Activated CD8-positive, alpha-beta memory T cell treated with anti-CD3 and anti-CD28 coated beads for 24 hours (primary cell): ENCODE results near the gene MRPS14.
"Not testable (repeated sequence)": the region's sequence is repeated elsewhere in the genome, so short reads cannot be mapped to it uniquely, and the experiment has no call there.

Source experiments
- DNase-seq: peaks from one replicate; pipeline ENCODE4 v3.0.0-alpha.2; 2020

Gene MRPS14

DNA sequence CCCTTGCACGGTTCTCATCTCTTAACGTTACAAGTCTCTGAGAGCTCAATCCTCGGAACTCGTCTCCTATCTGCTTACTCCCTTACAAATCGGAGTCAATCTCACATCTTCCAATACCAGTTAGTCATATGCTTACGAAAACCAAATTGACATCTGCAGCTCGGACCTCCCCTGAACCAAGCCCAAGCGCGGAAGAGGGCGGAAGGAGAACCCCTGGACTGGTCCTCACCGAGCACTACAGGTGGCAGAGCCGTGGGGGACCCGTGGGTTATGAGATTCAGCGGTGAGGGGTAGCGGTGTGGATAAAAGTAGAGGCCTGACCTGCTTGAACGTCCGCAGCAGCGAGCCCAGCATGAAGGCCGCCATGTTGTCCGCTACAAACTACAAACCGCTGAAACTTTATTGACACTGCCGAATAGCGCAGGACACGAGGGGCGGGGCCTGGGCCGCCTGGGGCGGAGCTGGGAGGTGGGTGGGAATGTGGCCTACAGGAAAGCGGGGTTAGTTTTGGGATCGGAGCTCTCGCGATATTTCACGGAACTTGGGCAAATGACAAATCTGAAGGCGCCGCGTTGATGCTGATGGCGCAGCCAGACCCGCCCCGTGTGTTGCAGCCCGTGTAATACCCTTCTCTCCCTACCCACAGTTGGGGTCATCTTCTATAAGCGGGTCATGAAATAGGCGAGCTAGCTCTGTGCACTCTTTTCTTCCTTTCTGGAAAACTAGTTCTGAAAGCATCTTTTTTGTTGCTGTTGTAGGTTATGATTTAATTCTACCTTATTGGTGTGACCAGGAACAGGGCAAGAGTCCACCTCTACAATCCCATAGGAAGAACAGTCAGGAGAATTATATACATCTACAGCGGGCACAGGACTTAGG is at the start of gene MRPS14:
MRPS14 (minus strand) TSS at position 383 of the 879 bp plus-strand sequence; CDS start at position 366, 17 bp downstream.
- DNase-seq = peak; percentile 99

- DNase-seq = no peak
These were observed 49.1 kb upstream of the MRPS14 start for GRCh38 chr1:175072099-175072951.

DNA sequence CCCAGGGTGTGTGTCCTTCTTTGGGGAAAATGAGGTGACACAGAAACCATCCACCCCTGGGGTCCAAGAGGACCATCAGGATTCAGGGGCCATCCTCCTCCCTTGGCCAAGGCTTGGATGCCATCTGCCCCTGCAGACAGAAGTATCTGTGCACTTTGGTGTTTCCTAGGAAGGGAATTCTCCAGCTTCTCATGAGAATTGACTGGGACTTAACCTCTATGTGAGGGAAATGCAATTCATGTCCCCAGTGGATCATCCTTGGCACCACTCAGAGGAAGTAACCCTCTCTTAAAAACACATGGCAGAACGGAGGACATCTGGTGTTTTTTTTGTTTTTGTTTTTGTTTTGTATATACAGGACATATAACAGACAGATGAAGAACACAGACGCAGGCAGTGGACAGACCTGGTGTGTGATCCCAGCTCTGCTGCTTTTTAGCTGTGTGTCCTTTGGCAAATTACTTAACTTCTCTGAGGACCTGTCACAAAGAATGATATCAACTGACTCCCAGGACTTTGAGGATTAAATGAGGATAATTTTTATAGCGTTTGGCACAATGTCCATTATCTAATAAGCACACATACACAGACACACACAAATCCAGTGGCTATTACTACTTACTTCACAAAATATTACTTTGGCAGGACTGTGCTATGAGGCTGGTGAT is 48.2 kb upstream of the MRPS14 start:
- DNase-seq = no peak

DNA sequence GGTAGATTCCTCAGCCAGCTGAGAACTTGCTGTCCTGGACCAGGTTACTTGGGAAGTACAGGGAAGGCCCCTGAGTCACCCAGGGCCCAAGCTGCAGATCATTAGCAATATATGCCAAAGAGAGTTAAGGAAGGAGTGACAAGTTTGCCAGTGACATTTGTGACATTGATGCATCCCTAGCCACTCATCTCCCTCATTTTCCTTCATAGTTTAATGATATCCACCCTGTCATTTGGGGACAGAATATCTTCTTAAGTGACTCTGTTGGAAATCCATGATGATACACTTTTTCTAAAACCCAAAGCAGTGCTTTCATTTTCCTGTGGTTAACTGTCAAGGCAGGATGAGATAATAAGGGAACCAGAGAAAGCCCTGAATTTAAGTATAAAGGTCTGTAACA is 47.6 kb upstream of the MRPS14 start:
- DNase-seq = no peak

DNA sequence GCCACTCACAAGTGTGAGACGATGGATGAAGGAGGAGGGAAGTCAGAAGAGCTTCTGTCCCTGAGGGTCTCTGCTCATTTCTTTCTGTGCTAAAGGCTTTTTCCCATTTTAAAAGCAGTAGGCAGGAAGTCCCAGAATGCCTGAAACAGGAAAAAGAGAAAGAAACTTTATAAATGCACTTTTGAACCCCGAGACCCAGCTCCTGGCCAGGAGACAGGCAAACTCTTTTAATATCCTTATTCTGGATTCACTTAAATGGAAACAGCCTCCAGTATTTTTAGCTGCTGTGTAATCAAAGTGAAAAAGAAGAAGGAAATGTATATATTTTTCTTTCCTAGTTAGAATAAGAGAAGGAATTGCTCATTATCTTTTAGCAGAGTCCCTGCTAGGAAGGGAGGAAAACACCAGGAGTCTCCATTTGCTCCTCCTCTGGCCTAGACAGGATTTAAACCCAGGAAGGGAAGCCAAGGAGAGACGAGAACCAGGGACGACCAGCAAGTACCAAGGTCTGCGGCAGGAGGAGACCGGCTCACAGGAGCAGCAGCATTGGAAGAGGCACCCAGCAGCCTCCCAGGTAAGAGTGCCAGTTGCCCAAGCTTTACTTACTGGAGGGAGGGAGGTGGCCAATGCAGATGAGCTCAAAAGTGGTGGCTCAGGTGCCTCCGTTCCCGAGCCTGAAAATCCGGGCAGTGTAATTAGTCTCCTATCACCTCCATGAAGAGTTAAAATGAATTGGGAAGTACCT is 44.3 kb upstream of the MRPS14 start, which contains the start of gene TNN:
TNN (plus strand) TSS at position 472 of the 745 bp plus-strand sequence. CDS start 9,586 bp downstream, outside the sequence.
- no peak for DNase-seq

GRCh38 chr1:175062858-175063257 is 39.6 kb upstream of the MRPS14 start:
- no peak for DNase-seq

DNA sequence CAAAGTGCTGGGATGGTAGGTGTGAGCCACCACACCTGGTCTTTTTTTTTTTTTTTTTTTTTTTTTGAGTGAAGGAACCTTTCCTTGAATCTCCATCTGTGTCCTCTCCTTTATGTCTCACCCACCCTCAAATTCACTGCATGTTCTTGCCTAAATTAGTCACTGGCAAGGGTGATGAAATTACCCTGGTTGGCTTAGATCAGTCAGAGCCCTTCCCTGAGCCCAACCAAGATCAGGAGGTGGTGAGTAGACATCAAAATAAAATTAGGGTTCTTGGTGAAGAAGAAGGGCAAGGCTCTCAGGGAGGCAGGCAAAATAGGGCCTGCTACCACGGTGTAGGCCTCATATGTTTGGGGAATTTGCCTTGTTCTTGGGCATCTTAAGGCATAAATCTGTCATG is 39.1 kb upstream of the MRPS14 start:
- DNase-seq = no peak

DNA sequence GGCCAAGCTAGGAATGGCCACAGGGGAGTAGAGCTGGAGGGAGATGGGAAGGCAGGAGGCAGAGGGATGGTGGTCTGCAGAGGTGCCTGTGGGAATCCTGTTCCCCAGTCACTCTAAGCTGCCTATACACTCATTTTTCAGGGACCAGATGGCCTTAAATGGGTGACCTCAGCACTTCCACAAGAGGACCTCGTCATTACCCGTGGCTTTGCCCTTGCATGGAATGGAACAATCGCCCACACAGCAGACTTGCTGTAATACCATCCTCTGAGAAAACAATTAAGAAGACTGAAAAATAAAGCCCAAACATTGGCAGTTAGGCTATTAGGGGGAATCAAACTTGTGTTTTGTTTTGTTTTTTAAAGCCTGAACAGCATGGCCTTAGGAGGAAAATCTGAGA is 31.5 kb upstream of the MRPS14 start:
- DNase-seq = no peak

DNA sequence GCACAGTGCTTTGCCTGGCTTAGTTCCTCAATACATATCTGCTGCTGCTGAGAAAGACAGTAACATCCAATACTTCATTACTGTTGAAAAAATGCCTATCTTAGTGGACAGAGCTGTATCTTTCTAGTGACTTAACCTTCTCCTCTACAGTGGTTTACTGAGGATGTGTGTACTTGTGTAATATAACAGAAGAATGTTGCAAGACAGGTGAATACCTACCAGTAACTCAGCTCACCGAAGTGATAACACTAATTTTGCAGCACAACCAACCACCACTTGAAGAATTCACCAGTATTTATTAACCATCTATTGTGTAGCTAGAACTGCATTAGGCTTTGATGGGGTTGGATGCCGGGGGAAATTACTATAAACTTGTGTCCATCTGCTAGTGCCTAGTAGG is 27.8 kb upstream of the MRPS14 start:
- no peak for DNase-seq

DNA sequence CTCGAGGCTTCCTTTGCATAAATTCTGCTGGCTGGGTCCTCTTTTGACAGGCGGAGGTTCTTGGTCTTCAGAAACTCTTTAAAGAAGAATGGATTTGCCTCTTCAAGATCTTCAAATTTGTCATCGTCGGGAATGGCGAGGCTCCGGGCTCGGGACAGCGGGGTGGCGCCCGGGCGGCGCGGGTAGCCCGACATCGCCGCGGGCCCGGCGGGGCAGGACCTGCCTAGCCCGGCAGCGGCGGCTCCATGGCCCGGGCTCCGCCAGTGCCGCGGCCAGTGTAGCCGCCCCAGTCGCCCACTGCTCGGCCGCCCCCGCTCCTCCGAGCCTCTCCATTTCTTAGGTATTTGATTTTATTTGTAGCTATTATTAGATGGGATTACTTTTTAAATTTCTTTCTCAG is 22.3 kb upstream of the MRPS14 start:
- no peak for DNase-seq

DNA sequence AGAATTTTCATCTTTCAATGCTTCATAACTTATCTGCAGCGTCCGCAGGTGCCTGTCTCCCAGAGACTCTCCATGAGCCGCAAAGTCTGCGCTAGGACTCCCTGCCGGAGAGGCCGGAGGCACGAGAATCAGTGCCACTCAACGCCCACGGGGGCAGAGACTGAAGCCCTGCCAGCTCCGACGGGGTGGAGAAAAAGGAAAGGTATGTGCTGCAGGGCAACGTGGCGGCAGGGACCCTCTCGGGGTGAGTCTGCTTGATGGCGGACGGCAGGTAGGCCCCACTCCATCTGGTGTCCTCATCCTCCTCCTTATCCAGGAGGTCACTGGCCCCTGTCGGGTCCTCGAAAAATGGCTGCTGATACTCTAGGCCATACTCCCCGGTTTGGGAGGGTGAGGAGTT is 21.9 kb upstream of the MRPS14 start:
- no peak for DNase-seq

GRCh38 chr1:175044591-175044990 is 21.4 kb upstream of the MRPS14 start:
- DNase-seq = not testable (repeated sequence)

DNA sequence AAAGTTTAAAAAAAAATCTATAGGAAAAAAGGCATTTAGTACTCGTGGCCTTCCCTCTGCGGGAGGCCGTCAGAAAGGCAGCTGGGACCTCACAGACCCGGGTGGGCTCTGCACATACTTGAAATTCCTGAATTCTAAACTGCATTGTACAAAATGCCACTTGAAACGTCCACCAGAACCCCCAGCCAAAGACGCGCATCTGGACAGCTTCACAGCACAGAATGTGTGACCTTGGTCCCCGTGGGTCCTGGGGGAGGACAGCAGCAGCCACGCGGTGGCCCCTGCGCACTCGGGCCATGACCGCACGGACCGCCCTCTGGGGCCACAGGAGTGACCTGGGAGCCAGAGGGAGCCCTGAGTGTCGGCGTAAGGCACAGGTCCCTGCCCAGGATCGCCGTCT is 20.6 kb upstream of the MRPS14 start:
- no peak for DNase-seq

DNA sequence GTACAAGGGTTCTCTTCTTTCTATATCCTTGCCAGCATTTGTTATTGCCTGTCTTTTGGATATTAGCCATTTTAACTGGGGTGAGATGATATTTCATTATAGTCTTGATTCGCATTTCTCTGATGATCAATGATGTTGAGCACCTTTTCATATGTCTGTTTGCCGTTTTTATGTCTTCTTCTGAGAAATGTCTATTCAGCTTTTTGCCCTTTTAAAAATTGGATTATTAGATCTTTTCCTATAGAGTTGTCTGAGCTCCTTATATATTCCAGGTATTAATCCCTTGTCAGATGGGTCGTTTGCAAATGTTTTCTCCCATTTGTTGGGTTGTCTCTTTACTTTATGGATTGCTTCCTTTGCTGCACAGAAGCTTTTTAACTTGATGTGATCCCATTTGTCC is 19.4 kb upstream of the MRPS14 start:
- DNase-seq = no peak

DNA sequence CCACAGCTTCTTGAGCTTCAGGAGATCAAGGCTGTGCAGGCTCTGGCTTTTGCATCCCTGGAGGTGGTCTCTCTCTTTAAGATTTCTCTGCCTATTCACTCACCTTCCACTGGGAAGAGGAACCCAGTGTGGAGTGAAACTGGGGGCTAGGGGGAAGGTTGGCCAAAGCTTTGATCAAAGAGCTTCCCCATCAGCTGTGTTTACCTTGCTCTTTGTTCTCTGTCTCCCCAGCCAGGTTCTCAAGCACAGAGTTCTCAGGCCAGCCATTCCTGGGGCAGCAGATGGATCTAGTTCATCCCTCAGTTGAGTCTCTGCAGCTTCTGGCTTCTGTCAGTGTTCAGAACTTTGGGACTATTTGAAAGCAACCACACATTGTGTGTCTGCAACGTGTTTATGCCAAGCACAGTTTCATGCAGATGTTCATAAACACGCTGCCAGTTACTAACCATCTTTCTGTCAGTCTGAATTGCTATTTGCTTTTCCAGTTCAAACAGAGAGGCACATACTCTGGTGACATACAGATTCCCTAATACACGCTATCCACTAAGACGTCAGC is 17.2 kb upstream of the MRPS14 start:
- DNase-seq = no peak

DNA sequence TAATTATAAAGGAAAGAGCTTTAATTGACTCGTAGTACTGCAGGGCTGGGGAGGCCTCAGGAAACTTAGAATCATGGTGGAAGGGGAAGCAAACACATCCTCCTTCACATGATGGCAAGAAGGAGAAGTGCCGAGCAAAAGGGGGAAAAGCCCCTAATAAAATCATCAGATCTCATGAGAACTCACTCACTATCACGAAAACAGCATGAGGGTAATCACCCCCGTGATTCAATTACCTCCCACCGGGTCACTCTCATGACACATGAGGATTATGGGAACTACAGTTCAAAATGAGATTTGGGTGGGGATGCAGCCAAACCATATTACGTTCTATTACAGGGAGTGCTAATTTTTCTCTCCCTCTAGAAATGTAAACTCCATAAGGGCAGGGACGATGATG is 14.2 kb upstream of the MRPS14 start:
- DNase-seq = no peak

- DNase-seq = no peak
These were observed 13.3 kb upstream of the MRPS14 start for GRCh38 chr1:175036476-175036875.

- DNase-seq = no peak
These were observed 12.6 kb upstream of the MRPS14 start for GRCh38 chr1:175035865-175036264.

DNA sequence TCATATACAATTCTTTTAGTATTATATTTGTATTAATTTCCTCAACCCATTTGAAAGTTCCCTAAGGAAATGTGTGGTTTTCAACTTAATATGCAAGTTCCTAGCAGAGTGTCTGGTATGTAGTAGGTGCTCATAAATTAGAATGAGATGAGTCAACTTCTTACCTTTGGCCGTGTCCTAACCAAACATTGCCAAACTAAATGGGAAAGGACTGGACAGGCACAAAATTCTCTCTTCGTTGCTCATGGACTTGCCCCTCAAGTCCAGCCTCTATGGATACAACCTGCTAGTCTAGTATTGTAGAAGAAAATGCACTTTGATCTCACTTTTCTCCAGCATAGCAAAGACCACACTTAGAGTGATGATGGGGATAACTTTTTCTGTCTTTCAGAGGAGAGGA is 11.6 kb upstream of the MRPS14 start:
- DNase-seq = no peak

- DNase-seq = no peak
These were observed 10.7 kb upstream of the MRPS14 start for GRCh38 chr1:175033953-175034352.

DNA sequence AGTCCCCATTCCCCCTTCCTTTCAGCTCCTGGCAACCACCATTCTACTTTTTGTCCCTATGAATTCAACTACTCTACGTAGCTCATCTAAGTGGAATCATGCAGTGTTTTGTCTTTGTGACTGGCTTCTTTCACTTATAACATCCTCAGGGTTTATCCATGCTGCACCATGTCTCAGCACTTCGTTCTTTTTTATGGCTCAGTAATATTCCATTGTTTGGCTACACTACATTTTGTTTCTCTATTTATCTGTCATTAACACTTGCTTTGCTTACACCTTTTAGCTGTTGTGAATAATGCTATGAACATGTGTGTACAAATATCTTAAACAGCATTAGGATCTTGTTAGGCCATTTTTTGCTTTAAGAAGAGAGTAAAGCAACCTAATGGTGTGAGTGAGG is 1.5 kb upstream of the MRPS14 start:
- no peak for DNase-seq

DNA sequence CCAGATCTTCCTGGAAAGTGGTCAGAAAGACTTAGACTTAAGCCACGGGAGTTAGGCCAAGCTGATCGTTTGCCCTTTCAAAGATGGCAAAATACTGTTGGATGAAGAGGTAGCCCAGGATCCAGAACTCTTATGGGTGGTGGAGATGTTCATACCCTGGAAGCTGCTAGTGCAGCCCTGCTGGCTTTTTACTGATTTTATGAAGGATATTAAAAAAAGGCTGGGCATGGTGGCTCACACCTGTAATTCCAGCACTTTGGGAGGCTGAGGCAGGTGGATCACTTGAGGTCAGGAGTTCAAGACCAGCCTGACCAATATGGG is 657 bp upstream of the MRPS14 start:
- peak; percentile 73 for DNase-seq
